ENCODE measurements around the gene NONO.

DNA sequence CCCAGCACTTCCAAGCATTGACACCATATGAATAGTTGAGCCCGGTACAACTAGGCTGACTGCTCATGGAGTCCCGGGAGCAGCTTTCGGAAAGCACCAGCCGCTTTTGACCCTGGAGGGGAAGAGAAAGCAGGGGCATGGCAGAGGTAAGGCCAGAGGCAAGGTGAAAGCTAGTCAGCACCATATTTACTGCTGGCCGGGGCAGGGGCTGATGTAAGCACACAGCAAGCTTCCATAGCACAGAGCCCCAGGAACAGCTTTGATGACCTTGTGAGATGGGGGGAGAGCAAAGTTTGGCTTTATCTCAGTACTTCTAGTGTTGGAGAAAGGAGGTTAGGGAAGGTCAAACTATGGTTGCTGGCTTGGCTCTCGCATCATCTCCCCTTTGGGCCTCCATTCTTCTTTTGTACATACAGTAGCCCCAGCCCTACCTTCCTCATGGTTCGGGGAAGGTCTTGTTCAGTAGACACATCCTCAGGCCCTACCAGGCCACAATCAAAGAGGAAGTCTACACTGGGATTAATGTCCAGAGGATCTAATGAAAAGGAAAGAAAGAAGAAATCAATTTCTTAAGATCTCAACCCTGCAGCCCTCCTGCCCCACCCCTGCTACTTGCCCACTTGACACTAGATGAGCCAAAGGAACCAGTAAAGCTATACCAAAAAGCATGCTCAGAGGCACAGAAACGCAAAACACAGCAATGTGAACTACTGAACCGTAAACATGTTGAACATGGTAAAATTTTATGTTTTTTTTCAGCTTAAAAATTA, 38.9 kb upstream of the NONO start:
- TF ChIP-seq, protein P1, sequence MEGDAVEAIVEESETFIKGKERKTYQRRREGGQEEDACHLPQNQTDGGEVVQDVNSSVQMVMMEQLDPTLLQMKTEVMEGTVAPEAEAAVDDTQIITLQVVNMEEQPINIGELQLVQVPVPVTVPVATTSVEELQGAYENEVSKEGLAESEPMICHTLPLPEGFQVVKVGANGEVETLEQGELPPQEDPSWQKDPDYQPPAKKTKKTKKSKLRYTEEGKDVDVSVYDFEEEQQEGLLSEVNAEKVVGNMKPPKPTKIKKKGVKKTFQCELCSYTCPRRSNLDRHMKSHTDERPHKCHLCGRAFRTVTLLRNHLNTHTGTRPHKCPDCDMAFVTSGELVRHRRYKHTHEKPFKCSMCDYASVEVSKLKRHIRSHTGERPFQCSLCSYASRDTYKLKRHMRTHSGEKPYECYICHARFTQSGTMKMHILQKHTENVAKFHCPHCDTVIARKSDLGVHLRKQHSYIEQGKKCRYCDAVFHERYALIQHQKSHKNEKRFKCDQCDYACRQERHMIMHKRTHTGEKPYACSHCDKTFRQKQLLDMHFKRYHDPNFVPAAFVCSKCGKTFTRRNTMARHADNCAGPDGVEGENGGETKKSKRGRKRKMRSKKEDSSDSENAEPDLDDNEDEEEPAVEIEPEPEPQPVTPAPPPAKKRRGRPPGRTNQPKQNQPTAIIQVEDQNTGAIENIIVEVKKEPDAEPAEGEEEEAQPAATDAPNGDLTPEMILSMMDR (IDR thresholded peaks at IDR 0.05) = no peak
- TF ChIP-seq POLR2A (IDR thresholded peaks at IDR 0.05) = no peak
